CMK (cell line): Measurements from ENCODE around the gene SHKBP1.

Experiments
- DNase-seq: peaks from one replicate; pipeline ENCODE4 v3.0.0-alpha.2; 2010; ENCODE audit warnings: low read depth

The SHKBP1 gene

DNA sequence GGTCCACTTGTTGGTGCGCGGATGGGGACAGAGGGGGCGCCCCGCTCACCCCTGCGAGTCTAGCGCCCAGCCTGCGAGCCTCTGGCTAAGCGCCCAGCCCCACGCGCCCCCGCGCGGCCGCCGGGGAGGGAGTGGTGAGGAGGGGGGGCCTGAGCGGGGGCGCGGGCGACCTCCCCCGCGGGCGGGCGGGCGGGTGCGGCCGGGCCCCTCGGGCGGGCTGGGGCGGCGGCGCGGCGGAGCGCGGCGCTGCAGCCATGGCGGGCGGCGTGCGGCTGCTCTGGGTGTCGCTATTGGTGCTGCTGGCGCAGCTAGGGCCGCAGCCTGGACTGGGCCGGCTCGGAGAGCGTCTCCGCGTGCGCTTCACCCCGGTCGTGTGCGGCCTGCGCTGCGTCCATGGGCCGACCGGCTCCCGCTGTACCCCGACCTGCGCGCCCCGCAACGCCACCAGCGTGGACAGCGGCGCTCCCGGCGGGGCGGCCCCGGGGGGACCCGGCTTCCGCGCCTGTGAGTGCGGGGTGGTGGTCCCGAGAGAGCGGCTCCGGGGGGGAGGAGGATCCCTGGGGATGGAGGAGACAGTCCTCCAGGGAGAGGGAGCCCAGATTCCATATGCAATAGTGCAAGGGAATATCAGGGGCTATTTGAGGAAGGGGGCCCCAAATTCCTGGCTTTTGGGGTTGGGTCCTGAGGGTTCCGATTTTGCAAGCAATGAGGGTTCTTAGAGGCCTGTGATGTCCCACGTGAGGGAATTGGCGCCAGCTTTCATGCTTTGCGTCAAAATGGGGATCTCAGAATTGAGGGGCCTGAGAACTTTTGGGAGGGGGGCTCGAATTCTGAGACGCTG lies 24.7 kb downstream of the SHKBP1 start, which contains the start of gene LTBP4:
Gene LTBP4, plus strand, starts transcription at position 236 of the 841 bp plus-strand sequence. Its CDS starts 19 bp downstream, at position 255.
- no peak for DNase-seq

DNA sequence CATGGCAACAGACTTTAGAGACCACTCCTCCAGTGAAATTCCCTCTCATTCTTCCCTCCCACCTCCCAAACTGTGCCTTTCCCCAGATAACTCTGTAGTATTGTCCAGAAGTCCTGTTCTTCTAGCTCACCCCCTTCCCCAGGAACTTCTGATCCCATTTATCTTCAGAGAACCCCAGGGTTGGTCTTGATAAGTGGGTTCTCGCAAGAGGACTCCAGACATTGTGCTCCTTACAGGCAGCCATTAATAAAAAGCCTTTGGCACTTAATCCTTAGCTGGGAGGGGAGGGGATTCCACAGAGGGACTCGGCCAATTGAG lies 26.4 kb downstream of the SHKBP1 start:
- no peak for DNase-seq

DNA sequence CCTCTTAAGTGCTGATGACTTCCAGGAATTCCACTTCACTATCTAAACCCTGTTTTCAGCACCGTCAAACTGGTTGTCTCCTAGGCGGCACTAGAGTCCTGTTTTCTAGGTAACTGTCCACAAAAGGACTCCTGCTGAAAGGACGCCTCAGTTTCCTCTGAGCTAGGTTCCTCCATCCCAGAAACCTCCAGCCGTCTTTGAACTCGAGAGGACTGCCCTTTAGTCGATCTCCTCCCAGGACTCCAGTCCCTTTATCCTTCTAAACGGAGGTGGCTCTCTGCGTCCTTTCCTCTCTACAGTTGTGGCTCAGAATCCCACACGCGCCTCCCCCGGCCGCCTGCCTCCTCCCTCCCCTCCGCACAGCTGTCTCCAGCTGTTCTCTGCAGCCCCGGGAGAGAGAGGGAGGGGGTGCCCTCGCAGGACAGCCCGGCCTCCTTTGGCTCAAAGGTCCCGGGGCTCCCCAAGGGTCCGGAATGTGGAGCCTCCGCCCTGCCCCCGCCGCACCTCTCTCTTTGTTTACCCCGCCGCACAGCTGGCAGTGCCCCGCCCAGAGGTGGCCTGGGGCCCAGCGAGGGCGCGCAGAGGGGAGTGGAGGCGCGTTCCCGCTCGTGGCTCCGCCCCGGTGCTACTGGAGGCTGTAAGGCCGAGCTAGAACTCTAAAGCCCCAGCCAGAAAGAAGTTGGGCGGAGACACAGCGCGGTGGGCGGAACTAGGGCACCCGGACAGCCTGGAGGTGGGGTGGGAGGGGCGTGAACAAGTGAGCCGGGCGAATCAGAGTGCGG lies 26.9 kb downstream of the SHKBP1 start:
- peak; percentile 96 for DNase-seq

DNA sequence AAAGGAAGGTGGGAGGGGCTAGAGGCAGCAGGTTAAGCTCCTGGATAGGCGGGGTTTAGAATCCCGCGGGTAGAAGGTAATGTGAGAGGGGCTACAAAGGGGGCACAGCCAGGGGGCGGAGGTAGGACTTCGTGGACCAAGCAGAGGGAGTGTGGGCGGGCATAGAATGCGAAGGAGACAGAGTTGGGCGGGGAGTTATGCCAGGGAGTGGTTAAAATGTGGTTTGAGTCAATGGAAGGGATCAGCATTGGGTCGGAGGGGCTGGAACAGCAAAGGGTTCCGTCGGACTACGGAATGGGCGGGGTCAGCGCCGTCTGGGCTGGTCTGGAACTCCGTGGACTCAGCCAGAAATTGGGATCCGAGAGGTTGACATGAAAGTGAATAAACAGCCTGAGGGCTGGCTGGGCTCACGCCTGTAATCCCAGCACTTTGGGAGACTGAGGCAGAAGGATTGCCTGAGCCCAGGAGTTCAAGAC lies 27.5 kb downstream of the SHKBP1 start:
- no peak for DNase-seq

DNA sequence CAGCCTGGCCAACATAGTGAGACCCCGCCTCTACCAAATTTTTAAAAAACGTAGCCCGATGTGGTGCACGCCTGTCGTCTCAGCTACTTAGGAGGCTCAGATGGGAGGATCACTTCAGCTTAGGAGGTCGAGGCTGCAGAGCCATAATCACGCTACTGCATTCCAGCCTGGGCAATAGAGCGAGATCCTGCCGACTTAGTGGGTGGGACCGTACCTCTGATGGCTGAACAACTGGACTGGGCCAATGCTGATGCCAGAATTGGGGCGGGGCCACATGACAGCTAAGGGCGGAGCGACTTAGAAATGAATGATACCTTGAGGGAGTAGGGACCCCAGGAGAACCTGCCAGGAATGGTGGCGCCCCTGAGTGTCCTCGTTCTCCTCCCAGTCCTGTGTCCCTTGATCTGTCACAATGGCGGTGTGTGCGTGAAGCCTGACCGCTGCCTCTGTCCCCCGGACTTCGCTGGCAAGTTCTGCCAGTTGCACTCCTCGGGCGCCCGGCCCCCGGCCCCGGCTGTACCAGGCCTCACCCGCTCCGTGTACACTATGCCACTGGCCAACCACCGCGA lies 28.1 kb downstream of the SHKBP1 start:
- no peak for DNase-seq

DNA sequence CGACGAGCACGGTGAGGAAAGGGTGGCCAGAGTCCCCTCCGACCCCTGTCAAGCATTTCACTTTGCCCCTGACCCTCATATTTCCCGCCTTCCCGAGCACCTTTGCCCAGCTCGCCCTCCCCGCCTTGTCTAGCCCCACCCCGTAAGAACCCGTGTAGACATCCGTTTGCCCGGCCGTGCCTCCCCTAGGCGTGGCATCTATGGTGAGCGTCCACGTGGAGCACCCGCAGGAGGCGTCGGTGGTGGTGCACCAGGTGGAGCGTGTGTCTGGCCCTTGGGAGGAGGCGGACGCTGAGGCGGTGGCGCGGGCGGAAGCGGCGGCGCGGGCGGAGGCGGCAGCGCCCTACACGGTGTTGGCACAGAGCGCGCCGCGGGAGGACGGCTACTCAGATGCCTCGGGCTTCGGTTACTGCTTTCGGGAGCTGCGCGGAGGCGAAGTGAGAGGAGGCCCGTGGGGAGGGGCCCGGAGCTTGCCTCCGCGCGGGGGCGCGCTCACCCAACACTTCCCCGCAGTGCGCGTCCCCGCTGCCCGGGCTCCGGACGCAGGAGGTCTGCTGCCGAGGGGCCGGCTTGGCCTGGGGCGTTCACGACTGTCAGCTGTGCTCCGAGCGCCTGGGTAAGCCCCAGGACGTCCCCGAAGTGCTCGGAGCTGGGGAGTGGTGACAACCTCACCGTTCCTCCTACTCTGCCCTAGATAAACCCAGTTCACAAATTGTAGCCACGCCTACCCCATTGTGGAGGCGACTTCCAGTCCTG lies 28.7 kb downstream of the SHKBP1 start:
- DNase-seq, result no peak

DNA sequence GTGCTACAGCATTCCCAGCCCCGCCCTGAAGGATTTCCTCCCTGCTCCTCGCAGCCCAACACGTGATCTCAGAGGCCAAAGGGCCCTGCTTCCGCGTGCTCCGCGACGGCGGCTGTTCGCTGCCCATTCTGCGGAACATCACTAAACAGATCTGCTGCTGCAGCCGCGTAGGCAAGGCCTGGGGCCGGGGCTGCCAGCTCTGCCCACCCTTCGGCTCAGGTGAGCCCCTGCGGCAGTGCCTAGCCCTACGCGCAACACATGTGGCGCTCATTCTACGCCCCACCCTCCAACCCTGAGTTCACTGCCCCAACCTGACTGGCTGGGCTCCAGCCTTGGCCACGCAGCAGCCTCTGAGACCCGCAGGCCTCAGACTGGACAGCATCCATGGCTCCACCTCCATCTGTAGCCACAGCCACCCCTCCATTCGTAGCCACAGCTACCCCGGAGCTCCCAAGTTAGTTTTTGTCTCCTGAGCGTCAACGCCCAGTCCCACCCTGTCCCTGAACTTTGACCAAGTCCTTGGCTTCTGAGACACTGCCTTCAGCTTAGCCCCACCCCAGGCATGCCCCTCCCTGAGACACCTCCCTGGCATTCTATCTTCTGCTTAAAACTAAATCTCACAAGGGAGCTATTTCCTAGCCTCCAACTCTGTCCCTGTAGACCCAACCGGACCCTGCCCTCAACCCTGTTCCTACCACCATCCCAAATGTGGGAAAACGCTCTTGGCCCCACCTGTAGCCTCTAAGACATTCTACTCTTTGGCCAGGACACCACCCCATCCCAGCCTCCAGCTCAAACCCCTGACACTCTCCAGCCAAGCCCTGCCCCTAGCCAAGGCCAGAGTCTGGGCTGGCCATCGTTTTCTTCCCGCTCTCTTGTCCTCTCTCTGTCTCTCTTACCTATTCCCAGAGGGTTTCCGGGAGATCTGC lies 30.9 kb downstream of the SHKBP1 start:
- DNase-seq, result no peak

DNA sequence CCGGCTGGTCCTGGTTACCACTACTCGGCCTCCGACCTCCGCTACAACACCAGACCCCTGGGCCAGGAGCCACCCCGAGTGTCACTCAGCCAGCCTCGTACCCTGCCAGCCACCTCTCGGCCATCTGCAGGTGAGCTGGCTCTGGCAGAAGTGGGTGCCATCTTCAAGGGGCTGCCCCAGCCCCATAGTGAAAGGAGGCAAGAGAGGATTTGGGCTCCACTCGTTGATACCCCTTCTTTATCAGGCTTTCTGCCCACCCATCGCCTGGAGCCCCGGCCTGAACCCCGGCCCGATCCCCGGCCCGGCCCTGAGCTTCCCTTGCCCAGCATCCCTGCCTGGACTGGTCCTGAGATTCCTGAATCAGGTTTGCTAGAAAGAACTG lies 31.6 kb downstream of the SHKBP1 start:
- DNase-seq, result no peak

DNA sequence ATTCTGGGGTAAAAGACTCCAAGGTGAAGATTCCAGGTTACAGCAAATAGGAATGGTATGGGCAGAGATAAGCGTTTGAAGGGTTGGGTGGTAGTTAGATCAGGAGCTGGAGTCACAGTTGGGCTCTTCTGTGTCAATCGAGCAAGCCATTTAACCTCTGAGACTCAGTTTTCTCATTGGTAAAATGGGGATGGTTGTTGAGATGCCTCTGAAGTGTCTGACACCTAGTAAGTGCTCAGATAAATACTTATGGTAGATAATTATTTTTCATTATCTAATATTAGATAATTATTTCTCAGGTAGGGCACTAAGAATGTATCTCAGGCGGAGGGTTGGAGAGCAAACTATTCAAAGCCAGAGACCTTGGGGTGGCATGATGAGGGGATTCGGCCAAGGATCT lies 32.3 kb downstream of the SHKBP1 start:
- DNase-seq, result no peak

DNA sequence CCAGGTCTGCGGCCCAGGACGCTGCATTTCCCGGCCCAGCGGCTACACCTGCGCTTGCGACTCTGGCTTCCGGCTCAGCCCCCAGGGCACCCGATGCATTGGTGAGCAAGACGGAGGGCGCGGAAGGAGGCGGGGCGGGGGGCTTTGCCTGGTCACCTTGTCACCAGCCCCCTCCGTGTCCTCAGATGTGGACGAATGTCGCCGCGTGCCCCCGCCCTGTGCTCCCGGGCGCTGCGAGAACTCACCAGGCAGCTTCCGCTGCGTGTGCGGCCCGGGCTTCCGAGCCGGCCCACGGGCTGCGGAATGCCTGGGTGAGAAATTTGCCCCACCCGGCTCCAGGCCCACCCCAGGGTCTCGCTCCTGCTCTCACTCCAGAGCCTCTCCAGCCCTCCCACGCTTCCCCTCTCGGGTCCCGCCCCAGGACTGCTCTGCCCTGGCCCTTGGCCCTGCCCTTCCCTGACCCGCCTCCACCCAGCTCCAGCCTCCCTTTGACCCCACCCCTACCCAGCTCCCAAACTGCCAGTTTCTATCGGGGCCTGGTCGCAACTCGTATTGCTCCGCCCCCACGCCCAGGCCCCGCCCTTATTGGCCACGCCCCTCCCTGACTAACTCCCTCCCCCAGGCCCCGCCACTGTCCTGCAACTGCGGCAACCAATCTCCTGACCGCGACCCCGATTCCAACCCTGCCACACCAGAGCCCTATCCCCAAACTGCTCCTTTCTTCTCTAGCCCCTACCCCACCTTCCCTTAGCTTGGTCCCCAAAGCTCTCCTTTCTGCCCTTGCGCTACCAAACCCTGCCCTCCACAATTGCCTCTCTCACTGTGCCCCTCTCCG lies 33.1 kb downstream of the SHKBP1 start:
- peak; percentile 94 for DNase-seq

DNA sequence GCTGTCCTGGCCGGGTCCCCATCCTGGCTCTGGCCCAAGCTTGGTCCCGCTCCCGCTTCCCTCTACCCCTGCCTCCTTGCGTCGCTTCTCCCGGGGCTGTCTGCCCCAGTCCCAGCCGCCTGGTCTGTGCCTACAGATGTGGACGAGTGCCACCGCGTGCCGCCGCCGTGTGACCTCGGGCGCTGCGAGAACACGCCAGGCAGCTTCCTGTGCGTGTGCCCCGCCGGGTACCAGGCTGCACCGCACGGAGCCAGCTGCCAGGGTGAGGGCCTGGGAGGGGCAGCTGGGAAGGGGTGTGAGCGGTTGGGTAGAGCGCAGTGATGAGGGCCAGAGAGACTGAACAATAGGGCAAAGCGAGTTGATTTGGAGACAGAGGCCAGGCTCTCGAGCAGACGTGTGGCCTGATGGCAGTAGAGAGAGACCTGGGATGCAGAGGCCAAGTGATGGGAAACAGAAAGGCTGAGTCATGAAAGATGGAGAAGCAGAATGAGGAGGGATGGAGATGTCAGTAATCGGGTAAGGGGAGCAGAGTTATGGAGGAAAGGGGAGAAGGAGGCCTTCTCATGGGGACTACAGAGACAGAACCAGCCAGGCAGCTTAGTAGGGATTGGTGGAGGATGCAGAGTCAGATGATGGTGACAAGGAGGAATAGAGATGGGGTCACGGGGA lies 33.9 kb downstream of the SHKBP1 start:
- no peak for DNase-seq

DNA sequence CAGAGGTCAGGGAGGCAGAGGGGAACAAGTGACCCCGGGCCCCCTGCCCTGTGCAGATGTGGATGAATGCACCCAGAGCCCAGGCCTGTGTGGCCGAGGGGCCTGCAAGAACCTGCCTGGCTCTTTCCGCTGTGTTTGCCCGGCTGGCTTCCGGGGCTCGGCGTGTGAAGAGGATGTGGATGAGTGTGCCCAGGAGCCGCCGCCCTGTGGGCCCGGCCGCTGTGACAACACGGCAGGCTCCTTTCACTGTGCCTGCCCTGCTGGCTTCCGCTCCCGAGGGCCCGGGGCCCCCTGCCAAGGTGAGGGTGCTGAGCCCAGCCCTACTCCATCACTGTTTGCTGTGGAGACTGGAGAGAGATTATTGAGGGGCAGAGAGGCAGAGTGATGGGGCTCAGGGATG lies 34.4 kb downstream of the SHKBP1 start:
- no peak for DNase-seq

DNA sequence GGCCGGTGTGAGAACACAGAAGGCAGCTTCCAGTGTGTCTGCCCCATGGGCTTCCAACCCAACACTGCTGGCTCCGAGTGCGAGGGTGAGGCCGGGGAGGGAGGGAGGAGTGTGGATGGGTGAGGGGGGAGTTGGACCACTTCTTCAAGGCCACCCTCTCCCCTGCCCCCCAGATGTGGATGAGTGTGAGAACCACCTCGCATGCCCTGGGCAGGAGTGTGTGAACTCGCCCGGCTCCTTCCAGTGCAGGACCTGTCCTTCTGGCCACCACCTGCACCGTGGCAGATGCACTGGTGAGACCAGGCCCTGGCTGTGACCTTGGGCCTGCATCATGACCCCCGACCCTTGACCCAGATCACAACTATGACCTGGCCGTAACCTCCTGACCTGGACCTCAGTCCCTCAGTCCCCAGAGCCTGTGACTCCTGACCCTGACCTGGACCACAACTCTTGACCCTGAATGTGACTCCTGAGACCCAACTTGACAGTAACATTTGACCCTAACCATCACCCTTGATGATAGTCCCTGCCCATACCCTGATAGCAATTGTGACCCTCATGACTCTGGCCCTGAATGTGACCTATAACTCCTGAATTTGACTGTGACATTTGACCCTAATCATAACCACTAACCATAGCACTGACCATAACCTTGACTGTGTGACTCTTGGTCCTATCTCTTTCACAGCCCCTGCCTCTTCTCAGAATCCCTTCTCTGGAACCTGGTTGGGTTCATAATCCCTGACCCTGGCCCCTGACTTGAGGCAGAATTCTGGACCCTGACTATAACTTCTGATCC lies 35.4 kb downstream of the SHKBP1 start:
- no peak for DNase-seq

DNA sequence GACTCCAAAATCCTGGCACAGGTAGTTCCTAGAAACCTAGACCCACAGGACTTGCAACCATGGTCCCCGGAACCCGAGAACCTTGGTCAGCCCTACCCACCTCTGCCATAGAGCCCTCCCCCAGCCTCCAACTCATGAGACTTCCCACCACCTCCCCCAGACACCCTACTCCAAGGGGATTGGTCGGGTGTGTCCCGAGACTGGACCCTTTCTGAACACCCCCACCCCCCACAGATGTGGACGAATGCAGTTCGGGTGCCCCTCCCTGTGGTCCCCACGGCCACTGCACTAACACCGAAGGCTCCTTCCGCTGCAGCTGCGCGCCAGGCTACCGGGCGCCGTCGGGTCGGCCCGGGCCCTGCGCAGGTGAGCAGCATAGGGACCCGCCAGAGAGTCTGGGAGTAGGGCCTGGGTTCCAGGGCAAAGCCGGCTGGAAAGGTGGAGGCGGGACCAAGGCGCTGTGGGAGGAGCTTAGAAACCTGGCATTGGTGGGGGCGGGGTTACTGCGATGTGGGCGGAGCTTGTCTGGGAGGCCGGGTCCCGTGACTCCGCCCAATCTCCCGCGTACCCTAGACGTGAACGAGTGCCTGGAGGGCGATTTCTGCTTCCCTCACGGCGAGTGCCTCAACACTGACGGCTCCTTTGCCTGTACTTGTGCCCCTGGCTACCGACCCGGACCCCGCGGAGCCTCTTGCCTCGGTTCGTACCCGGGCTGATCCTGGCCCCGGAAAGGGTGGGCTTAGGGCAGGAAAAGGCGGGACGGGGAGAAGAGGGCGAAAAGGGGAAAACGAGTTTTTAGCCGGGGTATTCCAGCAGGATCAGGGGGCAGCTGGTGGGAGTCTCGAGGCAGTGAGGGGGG lies 36.4 kb downstream of the SHKBP1 start:
- DNase-seq, result no peak

DNA sequence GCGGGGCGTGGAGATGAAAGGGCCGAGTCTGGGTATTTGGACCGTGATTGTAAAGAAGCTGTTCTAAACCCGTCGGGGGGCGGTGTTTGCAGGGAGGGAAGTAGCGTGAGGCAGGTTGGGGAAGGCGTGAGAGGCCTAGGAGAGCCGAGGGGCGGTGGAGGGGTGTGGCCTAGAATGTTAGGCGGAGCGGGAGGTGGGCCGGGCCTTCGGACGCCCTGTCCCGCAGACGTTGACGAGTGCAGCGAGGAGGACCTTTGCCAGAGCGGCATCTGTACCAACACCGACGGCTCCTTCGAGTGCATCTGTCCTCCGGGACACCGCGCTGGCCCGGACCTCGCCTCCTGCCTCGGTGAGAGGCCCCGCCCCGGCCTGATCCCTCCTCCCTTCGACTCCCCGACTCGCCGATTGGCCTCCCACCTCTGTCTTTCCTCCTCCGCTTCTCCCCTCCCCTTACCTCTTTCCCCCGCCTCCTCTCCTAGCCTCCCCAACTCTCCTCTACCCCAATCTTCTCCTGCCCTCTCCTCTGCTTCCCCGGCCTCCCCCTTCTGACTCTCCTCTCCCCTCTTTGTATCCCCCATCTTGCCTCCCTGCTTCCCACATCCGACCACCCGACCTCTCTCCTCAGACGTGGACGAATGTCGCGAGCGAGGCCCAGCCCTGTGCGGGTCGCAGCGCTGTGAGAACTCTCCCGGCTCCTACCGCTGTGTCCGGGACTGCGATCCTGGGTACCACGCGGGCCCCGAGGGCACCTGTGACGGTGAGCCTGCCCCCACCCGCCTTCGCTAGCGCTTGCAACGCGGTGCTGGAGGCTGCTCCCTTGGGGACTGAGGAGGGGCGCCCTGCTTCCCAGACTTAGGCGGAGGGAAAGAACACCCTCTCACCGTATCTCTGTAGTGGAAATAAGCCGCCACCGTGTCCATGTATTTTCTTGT lies 37.3 kb downstream of the SHKBP1 start:
- DNase-seq, result peak; percentile 81

DNA sequence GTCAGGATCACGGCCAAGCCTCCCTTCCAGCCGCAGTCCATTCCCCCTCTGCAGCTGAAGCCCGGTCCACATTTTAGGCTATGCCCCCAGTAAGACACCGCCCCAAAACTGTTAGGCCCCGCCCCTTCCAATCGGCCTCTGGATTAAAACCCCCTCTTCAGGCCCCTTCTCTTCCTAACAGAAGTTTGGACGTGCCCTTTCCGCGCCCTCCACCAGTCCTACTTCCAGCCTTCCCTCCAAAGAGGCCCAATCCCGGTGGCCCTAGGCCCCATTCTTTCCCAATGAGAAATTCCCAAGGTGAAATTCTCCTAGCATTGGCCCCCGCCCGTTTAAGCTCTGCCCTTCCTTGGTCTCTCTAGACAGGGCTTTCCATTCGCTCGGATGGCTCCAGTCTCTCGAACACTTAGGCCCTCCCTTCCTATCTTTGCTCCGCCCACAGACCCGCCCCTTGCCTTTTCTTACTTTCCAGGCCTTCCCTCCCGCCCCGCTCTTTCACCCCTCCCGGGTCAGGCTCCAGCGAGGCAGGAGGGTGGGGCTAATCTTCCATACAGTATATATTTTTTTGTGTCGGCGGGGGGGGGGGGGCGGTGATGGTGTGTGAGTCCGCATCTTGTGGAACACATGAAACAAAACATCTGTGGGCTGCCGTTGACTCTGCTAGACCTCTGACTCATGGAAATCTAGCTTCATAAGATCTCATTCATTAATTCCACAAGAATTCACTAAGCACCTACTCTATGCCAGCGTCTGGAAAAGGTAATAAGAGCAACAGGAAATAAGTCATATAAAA lies 38.1 kb downstream of the SHKBP1 start:
- no peak for DNase-seq
